Osteocyte (in vitro differentiated cells): ENCODE measurements around the gene ARHGEF26. TPM values are rescaled to one million over a fixed set of nuclear protein-coding genes. Genes with fewer than 3 reads are reported as not detected.

Experiments
- DNase-seq: peaks from one replicate; pipeline ENCODE4 v3.0.0; 2021; ENCODE audit warnings: mixed read lengths; ENCODE audit not compliant: unreplicated experiment; ENCODE audit errors: extremely low spot score
- H3K27ac Mint-ChIP-seq: one replicate; pipeline ENCODE4 v1.8.0; 2021; ENCODE audit warnings: mild to moderate bottlenecking, mixed read lengths; ENCODE audit not compliant: unreplicated experiment
- H3K27me3 Mint-ChIP-seq: one replicate; pipeline ENCODE4 v1.8.0; 2021; ENCODE audit warnings: mixed read lengths; ENCODE audit not compliant: unreplicated experiment
- H3K36me3 Mint-ChIP-seq: one replicate; pipeline ENCODE4 v1.8.0; 2021; ENCODE audit warnings: mixed read lengths; ENCODE audit not compliant: unreplicated experiment
- H3K4me1 Mint-ChIP-seq: one replicate; pipeline ENCODE4 v1.8.0; 2021; ENCODE audit warnings: mixed read lengths; ENCODE audit not compliant: unreplicated experiment
- H3K4me3 Mint-ChIP-seq: one replicate; pipeline ENCODE4 v1.8.0; 2021; ENCODE audit warnings: mild to moderate bottlenecking, moderate library complexity, mixed read lengths; ENCODE audit not compliant: unreplicated experiment
- H3K9me3 Mint-ChIP-seq: one replicate; pipeline ENCODE4 v1.8.0; 2021; ENCODE audit warnings: mixed read lengths; ENCODE audit not compliant: unreplicated experiment
- total RNA-seq: library from RNA; stranded (reverse); gene quantifications from 2 replicates; pipeline ENCODE4 v1.2.1, GENCODE V29; 2021
- TF ChIP-seq, protein P1 (sequence below): fragments of 200-600 bp; sonication (generic); IDR thresholded peaks from 2 replicates; pipeline ENCODE4 v1.5.0; 2021; ENCODE audit warnings: antibody characterized with exemption, mild to moderate bottlenecking, moderate library complexity

Gene ARHGEF26
- total RNA-seq, 1 donor from 2014 or later: 5.4 TPM

GRCh38 chr3:154132777-154133375 is 11.7 kb downstream of the ARHGEF26 start:
- Mint-ChIP-seq H3K27ac (no peak overlapping the region), H3K27me3 (no peaks in the 10 kb centered on the region), H3K4me3 (no peak overlapping the region)

DNA sequence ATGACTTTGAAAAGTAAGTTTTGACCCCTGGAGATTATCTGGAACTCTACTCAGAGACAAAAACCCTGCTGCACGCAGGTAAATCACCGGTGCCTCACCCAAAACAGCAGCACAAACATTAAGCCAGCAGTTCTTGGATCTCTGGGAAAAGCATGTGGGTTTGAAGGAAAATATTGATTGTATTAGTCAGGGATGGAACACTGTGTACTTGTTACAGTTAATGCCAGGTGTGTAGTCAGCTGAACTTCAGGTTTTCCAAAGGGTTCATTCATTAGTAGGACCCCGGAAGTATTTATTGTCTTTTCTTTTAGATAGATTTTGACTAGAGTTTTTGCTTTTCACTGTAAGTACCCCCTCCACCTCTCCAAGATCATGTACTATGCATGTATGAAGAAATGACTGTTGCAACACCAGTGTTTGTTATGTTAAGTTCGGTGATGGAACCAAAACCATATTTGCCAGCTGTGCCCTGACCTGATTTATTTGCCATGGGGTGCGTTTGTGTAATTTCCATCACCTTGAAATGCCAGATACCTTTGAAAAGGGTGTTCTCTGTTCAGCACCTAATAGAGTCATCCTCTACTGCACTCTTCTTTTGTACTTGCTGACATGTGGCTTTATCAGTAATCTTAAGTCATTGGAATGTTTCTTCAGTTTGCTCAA is 14.5 kb downstream of the ARHGEF26 start:
- no peaks in the 10 kb centered on the region for H3K27me3 Mint-ChIP-seq
- TF ChIP-seq, protein P1, sequence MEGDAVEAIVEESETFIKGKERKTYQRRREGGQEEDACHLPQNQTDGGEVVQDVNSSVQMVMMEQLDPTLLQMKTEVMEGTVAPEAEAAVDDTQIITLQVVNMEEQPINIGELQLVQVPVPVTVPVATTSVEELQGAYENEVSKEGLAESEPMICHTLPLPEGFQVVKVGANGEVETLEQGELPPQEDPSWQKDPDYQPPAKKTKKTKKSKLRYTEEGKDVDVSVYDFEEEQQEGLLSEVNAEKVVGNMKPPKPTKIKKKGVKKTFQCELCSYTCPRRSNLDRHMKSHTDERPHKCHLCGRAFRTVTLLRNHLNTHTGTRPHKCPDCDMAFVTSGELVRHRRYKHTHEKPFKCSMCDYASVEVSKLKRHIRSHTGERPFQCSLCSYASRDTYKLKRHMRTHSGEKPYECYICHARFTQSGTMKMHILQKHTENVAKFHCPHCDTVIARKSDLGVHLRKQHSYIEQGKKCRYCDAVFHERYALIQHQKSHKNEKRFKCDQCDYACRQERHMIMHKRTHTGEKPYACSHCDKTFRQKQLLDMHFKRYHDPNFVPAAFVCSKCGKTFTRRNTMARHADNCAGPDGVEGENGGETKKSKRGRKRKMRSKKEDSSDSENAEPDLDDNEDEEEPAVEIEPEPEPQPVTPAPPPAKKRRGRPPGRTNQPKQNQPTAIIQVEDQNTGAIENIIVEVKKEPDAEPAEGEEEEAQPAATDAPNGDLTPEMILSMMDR: no peak
- DNase-seq: no peak
- no peaks in the 10 kb centered on the region for H3K4me1 Mint-ChIP-seq
- H3K4me3 Mint-ChIP-seq: no peak overlapping the region
- no peaks in the 10 kb centered on the region for H3K9me3 Mint-ChIP-seq
- no peaks in the 10 kb centered on the region for H3K36me3 Mint-ChIP-seq
- H3K27ac Mint-ChIP-seq: no peak overlapping the region

More at GRCh38 chr3:154132777-154133375, 11.7 kb downstream of the ARHGEF26 start:
- peaks cover 3% of the 10 kb centered on the region for H3K36me3 Mint-ChIP-seq
- DNase-seq: no peak
- H3K4me1 Mint-ChIP-seq: no peaks in the 10 kb centered on the region
- no peaks in the 10 kb centered on the region for H3K9me3 Mint-ChIP-seq
- TF ChIP-seq, protein P1: no peak

DNA sequence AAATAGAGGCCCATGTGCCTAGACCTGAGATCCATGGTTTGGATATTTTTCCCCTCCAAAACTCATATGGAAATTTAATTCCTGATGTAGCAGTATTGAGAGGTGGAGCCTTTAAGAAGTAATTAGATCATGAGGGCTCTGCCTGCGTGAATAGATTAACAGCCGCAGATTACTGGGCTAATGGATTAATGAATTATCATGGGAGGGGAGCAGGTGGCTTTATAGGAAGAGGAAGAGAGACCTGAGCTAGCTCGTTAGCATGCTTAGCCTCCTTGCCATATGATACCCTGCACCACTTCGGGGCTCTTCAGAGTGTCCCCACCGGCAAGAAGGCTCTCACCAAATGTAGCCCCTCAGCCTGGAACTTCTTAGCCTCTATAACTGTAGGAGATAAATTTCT is 15.8 kb downstream of the ARHGEF26 start:
- Mint-ChIP-seq H3K9me3 (no peaks in the 10 kb centered on the region), H3K27ac (no peak overlapping the region), H3K27me3 (no peaks in the 10 kb centered on the region), H3K4me3 (no peak overlapping the region), H3K4me1 (no peaks in the 10 kb centered on the region), H3K36me3 (no peaks in the 10 kb centered on the region)
- TF ChIP-seq, protein P1: no peak
- DNase-seq: no peak

GRCh38 chr3:154139996-154140436 is 18.8 kb downstream of the ARHGEF26 start:
- Mint-ChIP-seq H3K27ac (no peak overlapping the region), H3K4me1 (peaks cover 2% of the 10 kb centered on the region)

DNA sequence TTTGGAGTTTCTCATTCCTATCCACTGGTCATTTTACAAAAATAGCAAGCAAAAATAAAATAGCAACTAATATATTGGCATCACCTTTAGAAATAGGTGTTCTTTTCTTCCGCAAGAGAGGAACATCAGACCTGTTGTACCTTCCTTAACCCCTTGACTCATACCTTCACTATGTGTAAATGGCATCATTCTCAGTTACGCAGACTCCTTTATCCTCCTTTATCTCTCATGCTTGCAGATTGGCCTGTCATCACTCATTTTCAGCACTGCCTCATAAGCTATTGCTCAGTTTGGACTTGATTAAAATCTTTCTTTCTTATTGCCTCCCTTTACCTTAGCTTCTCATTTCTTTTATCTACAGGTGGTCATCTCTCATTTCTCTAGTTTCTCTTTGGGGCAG is 21.4 kb downstream of the ARHGEF26 start:
- TF ChIP-seq, protein P1: no peak
- no peak for DNase-seq
- H3K9me3 Mint-ChIP-seq: no peaks in the 10 kb centered on the region
- no peak overlapping the region for H3K4me3 Mint-ChIP-seq
- H3K27me3 Mint-ChIP-seq: no peaks in the 10 kb centered on the region
- H3K36me3 Mint-ChIP-seq: no peaks in the 10 kb centered on the region
- peaks cover 2% of the 10 kb centered on the region for H3K4me1 Mint-ChIP-seq
- no peak overlapping the region for H3K27ac Mint-ChIP-seq

More at GRCh38 chr3:154139996-154140436, 18.8 kb downstream of the ARHGEF26 start:
- TF ChIP-seq, protein P1: no peak
- no peaks in the 10 kb centered on the region for H3K27me3 Mint-ChIP-seq
- DNase-seq: no peak
- no peaks in the 10 kb centered on the region for H3K9me3 Mint-ChIP-seq
- H3K4me3 Mint-ChIP-seq: no peak overlapping the region
- no peaks in the 10 kb centered on the region for H3K36me3 Mint-ChIP-seq
